Smooth muscle cell (in vitro differentiated cells): Measurements from ENCODE around the gene PTPRG. TPM values are rescaled to one million over a fixed set of nuclear protein-coding genes. Genes with fewer than 3 reads are reported as not detected.

Experiments
- DNase-seq: peaks from one replicate; lab custom pipeline; 2025; ENCODE audit not compliant: unreplicated experiment; lab: John Stamatoyannopoulos, UW
- H2AFZ ChIP-seq: fragments of 200-600 bp; sonication (generic); 2 replicates; pipeline ENCODE4 v1.6.0; 2016; ENCODE audit warnings: antibody characterized with exemption, low read depth, mild to moderate bottlenecking
- H3F3A ChIP-seq: fragments of 200-600 bp; sonication (generic); 2 replicates; pipeline ENCODE4 v1.6.0; 2017; ENCODE audit warnings: antibody characterized with exemption, low read depth
- H3K27ac ChIP-seq: fragments of 200-600 bp; sonication (generic); 2 replicates; pipeline ENCODE4 v1.5.1; 2016; ENCODE audit warnings: low read depth, mild to moderate bottlenecking
- H3K27me3 ChIP-seq: fragments of 200-600 bp; sonication (generic); 2 replicates; pipeline ENCODE4 v1.6.1; 2016; ENCODE audit warnings: low read depth, mild to moderate bottlenecking
- H3K36me3 ChIP-seq: fragments of 200-600 bp; sonication (generic); 2 replicates; pipeline ENCODE4 v1.5.1; 2016; ENCODE audit warnings: low read depth
- H3K4me1 ChIP-seq: fragments of 200-600 bp; sonication (generic); 2 replicates; pipeline ENCODE4 v1.5.1; 2016; ENCODE audit warnings: low read depth
- H3K4me2 ChIP-seq: fragments of 200-600 bp; sonication (generic); 2 replicates; pipeline ENCODE4 v1.6.0; 2016; ENCODE audit warnings: mild to moderate bottlenecking
- H3K4me3 ChIP-seq: fragments of 200-600 bp; sonication (generic); 2 replicates; pipeline ENCODE4 v1.5.1; 2016; ENCODE audit warnings: mild to moderate bottlenecking
- H3K79me2 ChIP-seq: fragments of 200-600 bp; sonication (generic); 2 replicates; pipeline ENCODE4 v1.6.0; 2016; ENCODE audit warnings: low read depth, mild to moderate bottlenecking
- H3K9ac ChIP-seq: fragments of 200-600 bp; sonication (generic); 2 replicates; pipeline ENCODE4 v1.6.0; 2016; ENCODE audit warnings: low read depth
- H3K9me3 ChIP-seq: fragments of 200-600 bp; sonication (generic); replicated peaks from 2 replicates; pipeline ENCODE4 v1.5.1; 2016; ENCODE audit warnings: low read depth
- H4K20me1 ChIP-seq: fragments of 200-600 bp; sonication (generic); 2 replicates; pipeline ENCODE4 v1.6.0; 2016; ENCODE audit warnings: low read depth
- CTCF ChIP-seq: fragments of 200-600 bp; sonication (generic); IDR thresholded peaks from 2 replicates; pipeline ENCODE4 v1.5.1; 2017; ENCODE audit warnings: borderline replicate concordance, mild to moderate bottlenecking, antibody characterized with exemption; ENCODE audit not compliant: insufficient read depth, poor library complexity, severe bottlenecking
- WGBS: methylation state at CpG from one replicate; pipeline ENCODE4 v1.1.7; 2016; ENCODE audit warnings: low lambda C conversion rate; 5-methylcytosine and 5-hydroxymethylcytosine counted together
- polyA plus RNA-seq: library from polyadenylated mRNA; unstranded; fragments of >200 nt; fragmentation: Nextera tagmentation; extraction: Ambion mirVana; gene quantifications from 2 replicates; pipeline ENCODE4 v1.2.1, GENCODE V29; 2016
- total RNA-seq: library from RNA; depleted of rRNA; stranded (reverse); fragments of >200 nt; gene quantifications from 2 replicates; pipeline ENCODE4 v1.2.3, GENCODE V29; 2014

The PTPRG gene
- total and polyA plus RNA-seq, 2 experiments from 2014 or later, result 21.2 to 87.3 TPM

- H3K79me2 ChIP-seq, result no peaks in the 10 kb centered on the region
- peaks cover 7% of the 10 kb centered on the region for H3K4me1 ChIP-seq
- no peaks in the 10 kb centered on the region for H3K36me3 ChIP-seq
- WGBS, result 94% methylated on average over 1 of the region's 1 CpG
- peaks cover 32% of the 10 kb centered on the region for H4K20me1 ChIP-seq
- TF ChIP-seq CTCF, result no peak
- H3K27me3 ChIP-seq, result no peaks in the 10 kb centered on the region
- no peak overlapping the region for H3K4me2 ChIP-seq
- no peak for DNase-seq
- no peaks in the 10 kb centered on the region for H3F3A ChIP-seq
- H2AFZ ChIP-seq, result no peak overlapping the region
- no peak overlapping the region for H3K4me3 ChIP-seq
- H3K27ac ChIP-seq, result no peak overlapping the region
- no peaks in the 10 kb centered on the region for H3K9me3 ChIP-seq
- H3K9ac ChIP-seq, result no peak overlapping the region
Measured at GRCh38 chr3:62246985-62247384, 685.6 kb downstream of the PTPRG start.

- Histone ChIP-seq H3K4me2 (no peak overlapping the region), H3K79me2 (no peaks in the 10 kb centered on the region), H3K9ac (no peak overlapping the region), H3K27me3 (no peaks in the 10 kb centered on the region), H4K20me1 (peaks cover 49% of the 10 kb centered on the region), H3K36me3 (no peaks in the 10 kb centered on the region), H3K27ac (no peak overlapping the region), H3K9me3 (no peaks in the 10 kb centered on the region), H3K4me3 (no peak overlapping the region), H2AFZ (no peak overlapping the region), H3F3A (no peaks in the 10 kb centered on the region), H3K4me1 (no peaks in the 10 kb centered on the region)
- no peak for TF ChIP-seq CTCF
- WGBS, result 98% methylated on average over 1 of the region's 1 CpG
- no peak for DNase-seq
Measured at GRCh38 chr3:62248734-62249483, 687.5 kb downstream of the PTPRG start.

- no peaks in the 10 kb centered on the region for H3K79me2 ChIP-seq
- H3K4me1 ChIP-seq, result no peaks in the 10 kb centered on the region
- no peak for DNase-seq
- H3K4me2 ChIP-seq, result no peak overlapping the region
- peaks cover 49% of the 10 kb centered on the region for H4K20me1 ChIP-seq
- H3F3A ChIP-seq, result no peaks in the 10 kb centered on the region
- no peak overlapping the region for H2AFZ ChIP-seq
- H3K4me3 ChIP-seq, result no peak overlapping the region
- H3K9ac ChIP-seq, result no peak overlapping the region
- H3K27ac ChIP-seq, result no peak overlapping the region
- no peaks in the 10 kb centered on the region for H3K36me3 ChIP-seq
- TF ChIP-seq CTCF, result no peak
- no peaks in the 10 kb centered on the region for H3K9me3 ChIP-seq
- no peaks in the 10 kb centered on the region for H3K27me3 ChIP-seq
- WGBS, result 48% methylated on average over 1 of the region's 1 CpG
Measured at GRCh38 chr3:62249484-62249776, 688.1 kb downstream of the PTPRG start.
